HG03439 (cell line): Measurements from ENCODE around the gene RAI14.
"Not testable (repeated sequence)": the region's sequence is repeated elsewhere in the genome, so short reads cannot be mapped to it uniquely, and the experiment has no call there.

Experiments used
- ATAC-seq: cut with Tn5 transposase; IDR thresholded peaks from one replicate; pipeline ENCODE4 v1.9.1; 2021; ENCODE audit warnings: mild to moderate bottlenecking, moderate library complexity; ENCODE audit not compliant: unreplicated experiment

The RAI14 gene

DNA sequence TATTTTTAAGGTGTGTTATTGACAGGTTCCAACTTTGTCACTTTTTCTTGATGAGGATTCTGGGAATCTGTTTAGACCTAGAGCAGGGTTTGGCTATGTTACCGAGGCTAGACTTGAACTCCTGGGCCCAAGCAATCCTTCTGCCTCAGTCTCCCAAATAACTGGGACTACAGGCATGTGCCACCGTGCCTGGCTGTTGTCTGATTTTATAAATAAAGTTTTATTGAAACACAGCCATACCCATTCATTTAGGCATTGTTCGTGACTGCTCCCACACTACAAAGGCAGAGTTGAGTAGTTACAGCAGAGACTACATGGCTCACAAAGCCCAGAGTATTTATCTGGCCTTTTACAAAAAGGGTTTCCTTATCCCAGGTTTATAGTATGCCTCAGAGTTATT lies 102.4 kb downstream of the RAI14 start:
- no peak for ATAC-seq

GRCh38 chr5:34759213-34759612 lies 103.1 kb downstream of the RAI14 start:
- not testable (repeated sequence) for ATAC-seq

DNA sequence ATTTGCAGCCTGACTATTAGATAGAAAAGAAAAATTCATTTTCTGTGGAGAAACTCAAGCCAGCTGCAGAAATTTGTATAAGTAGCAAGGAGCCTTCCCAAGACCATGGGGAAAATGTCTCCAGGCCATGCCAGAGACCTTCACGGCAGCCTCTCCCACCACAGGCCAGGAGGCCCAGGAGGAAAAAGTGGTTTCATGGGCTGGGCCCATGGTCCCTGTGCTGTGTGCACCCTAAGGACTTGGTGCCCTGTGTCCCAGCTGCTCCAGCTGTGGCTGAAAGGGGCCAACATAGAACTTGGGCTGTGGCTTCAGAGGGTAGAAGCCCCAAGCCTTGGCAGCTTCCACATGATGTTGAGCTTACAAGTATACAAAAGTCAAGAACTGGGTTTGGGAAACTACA lies 109.5 kb downstream of the RAI14 start:
- ATAC-seq, result no peak

DNA sequence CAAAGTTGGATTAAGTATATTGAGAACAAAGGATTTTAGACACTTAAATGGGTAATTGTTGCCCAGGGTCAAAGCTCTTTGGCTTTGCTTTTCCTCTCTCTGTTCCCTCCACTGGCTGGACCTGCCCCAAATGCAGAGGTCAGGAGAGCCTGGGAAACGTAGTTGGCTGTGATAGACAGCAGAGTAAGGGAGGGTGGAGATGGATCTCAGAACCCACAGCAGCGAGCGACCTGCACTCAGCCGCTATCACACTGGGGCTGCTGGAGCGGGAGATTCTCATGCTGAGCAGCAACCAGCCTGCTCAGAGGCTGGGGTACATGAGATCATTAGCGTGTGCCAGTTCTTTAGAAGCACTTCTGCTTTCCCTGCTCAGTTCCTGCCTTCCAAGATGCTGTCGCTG lies 111.1 kb downstream of the RAI14 start:
- ATAC-seq, result no peak

DNA sequence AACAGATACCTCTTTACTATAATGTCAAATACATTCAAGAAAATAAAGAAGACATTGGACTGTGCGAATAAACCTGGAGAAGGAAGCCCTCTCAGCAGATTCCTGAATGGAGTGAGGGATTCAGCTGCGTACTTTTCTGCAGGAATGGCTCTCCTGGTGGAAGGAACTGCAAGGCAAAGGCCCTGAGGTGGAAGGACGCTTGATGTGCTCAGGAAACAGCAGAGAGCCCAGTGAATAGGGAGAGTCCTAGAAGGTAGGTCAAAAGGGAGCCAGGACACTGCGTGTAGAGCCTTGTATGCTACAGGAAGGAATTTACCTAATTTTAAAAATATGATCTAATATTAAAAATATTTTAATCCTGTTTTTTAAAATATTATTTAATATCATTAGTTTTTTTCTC lies 114.4 kb downstream of the RAI14 start:
- no peak for ATAC-seq

GRCh38 chr5:34771076-34771475 lies 114.9 kb downstream of the RAI14 start:
- ATAC-seq, result no peak

DNA sequence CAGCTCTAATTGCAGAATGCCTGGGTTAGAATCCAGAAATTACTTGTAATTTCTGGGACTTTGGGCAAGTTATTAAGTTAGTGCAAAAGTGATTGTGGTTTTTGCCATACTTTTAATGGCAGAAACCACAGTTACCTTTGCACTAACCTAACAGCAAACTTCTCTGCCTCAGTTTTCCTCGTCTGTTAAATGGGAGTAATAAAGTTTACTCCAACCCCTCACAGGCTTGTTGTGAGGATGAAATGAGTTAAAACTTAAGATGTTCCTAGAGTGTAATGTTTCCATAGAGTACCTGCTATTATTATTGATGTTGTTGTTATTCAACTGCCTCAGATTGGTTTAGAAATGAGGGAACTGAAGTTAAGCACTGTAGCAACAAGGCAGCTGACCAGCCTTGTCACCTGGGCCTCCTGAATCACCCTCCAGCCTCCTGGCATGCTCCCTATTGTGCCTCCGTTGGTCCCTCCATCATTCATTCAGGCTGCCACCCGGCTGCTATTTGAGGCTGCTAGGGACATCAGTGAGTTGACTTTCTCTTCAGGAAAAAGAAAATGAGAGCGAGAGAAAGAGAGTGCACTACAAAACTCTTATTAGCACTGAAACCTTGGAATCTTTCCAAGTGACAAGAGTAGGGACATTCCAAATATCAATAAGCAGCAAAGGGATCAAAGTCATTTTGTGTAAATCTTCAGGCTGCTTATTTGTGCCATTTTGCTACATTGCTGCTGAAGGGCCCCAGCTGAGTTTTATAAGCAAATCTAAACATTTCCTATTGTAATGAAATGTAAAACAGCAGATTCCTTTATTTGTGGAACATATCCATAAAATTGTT lies 116.4 kb downstream of the RAI14 start:
- ATAC-seq, result no peak

GRCh38 chr5:34774139-34774538 lies 118.0 kb downstream of the RAI14 start:
- ATAC-seq, result no peak

- ATAC-seq, result not testable (repeated sequence)
Observed at GRCh38 chr5:34774678-34775077, 118.5 kb downstream of the RAI14 start.

- ATAC-seq, result no peak
Observed at GRCh38 chr5:34775886-34776285, 119.8 kb downstream of the RAI14 start.

GRCh38 chr5:34778091-34778850 lies 122.1 kb downstream of the RAI14 start:
- ATAC-seq, result no peak

- ATAC-seq, result not testable (repeated sequence)
Observed at GRCh38 chr5:34783892-34784291, 127.8 kb downstream of the RAI14 start.

GRCh38 chr5:34787035-34787434 lies 130.9 kb downstream of the RAI14 start:
- no peak for ATAC-seq

DNA sequence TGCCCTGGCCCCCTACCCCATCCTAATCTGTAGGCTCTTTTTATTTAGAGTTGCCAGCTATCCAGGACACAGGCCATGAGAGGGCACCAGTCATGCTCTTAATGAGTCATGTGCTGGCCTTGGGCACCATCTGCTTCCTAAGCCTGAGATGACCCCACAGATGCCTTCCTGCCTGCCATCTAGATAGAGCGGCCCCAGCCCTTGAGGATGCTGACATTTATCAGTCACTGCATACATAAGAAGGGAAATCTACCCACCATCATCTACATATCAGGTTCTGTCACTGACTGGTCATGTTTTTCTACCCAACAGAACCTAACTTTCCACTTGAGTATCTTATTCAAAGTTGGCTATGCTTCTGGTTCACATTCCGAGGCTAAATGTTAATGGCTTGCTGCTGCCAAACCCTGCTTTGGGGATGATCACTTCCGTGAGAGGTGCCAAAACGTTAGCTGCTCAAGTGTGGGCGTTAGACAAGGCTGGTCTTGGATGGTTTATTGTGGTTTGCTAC lies 132.9 kb downstream of the RAI14 start:
- no peak for ATAC-seq

DNA sequence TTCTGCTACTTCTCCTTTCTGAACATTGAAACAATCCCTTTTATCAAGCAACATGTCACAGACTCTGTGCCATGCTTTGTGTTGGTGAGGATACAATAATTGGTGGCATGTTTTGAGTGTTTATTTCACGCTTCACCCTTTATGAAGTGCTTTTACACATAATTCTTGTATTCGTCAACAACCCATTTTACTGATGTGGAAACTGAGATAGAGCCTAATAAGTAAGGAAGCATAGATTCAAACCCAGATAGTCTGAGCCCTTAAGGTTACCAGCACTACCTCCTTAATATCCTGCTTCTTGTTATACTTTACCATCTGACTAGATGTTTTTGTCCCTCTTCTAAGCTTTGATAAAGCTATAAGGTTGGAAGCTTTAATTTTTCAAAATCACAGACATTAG lies 133.5 kb downstream of the RAI14 start:
- ATAC-seq, result no peak

- no peak for ATAC-seq
Observed at GRCh38 chr5:34790069-34790468, 133.9 kb downstream of the RAI14 start.

GRCh38 chr5:34791761-34792244 lies 135.7 kb downstream of the RAI14 start:
- no peak for ATAC-seq

DNA sequence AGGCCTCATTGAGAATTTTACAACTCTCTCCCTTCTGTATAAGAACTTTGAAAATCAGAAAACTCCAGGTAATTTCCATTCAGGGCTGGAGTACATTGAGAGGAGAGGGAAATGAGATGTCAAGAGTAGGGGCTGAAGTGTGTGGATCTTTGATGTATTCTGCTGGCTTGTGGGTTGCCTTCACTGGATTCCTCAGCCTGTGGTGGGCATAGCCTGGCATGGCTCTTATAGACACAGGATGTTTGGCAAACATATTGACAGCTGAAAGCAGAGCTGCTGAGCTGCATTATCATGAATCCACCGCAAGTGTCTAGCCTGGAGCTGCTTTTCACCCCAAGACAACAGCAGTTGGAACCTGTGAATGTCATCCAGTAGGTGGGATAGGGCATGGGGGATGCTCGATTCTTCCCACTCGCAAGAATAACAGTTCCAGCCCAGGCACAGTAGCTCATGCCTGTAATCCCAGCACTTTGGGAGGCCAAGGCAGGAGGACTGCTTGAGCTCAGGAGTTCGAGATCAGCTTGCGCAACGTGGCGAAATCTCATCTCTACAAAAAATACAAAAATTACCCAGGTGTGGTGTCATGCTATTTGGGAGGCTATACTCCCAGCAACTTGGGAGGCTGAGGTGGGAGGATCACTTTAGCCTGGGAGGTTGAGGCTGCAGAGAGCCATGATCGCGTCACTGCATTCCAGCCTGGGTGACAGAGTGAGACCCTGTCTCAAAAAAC lies 146.9 kb downstream of the RAI14 start:
- no peak for ATAC-seq

GRCh38 chr5:34803974-34804732 lies 148.0 kb downstream of the RAI14 start:
- no peak for ATAC-seq

- ATAC-seq, result no peak
Observed at GRCh38 chr5:34804913-34805312, 148.8 kb downstream of the RAI14 start.
